HG02588 (cell line): ENCODE measurements around the gene KDM4E.
"Not testable (repeated sequence)": the region's sequence is repeated elsewhere in the genome, so short reads cannot be mapped to it uniquely, and the experiment has no call there.

Experiments
- ATAC-seq: cut with Tn5 transposase; IDR thresholded peaks from one replicate; pipeline ENCODE4 v1.9.1; 2021; ENCODE audit warnings: mild to moderate bottlenecking, moderate library complexity; ENCODE audit not compliant: unreplicated experiment

Gene KDM4E

DNA sequence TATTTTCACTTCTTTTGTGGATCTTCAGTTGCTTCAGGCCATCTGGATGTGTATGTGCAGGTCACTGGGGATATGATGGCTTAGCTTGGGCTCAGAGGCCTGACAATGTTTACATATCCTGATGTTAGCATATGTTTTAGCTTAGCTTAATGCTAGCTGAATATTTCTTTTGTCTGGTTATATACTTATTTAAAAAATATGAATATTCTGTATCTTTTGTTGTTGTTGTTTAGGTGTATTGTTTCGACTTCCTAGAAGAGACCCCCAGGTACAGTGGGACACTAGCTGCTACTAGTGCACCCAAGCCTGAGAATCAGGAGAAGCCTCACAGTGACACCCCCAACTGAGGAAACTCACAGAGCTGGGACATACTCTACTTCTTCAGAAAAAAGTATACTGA, at the start of gene KDM4E:
KDM4E (plus strand) TSS at position 301 of the 400 bp plus-strand sequence. CDS start 300 bp downstream, outside the sequence.
- no peak for ATAC-seq

GRCh38 chr11:94975599-94975998, 49.5 kb upstream of the KDM4E start:
- no peak for ATAC-seq

DNA sequence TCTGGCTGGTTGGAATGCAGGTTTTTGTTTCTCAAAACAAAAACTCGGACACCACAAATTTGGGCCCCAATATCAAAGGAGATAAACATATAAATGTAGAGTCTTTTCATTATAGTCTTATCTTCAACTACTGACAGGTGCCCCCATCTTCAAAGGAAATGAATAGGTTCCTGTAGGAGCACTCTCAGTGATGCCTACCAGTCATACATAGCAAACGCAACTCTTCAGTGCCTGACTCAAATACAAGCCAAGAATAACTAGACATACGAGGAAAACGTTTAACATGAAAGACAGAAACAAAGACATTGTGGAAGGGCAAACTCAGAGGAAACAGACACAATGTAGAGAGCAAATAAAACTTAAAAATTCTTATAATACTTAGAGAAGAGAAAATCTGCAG, 37.7 kb upstream of the KDM4E start:
- ATAC-seq = no peak

DNA sequence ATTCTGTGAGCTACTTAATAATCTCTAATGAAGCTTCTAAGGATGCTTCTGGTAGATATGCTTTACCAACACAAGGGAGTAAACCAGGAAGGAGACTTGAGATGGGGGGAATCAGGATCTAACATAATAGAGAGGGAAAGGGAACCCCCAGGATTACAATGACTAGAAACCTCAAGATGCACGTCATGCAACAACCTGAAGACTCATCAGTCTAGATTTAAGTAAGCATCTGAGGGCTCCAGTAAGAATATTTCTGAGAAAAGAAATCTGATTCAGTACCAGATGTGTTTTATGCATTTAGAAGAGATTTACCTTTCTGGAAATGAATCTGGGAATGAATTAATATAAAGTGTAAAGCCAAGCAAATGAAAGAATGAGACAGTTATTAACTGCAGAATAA, 36.3 kb upstream of the KDM4E start:
- no peak for ATAC-seq

GRCh38 chr11:94993400-94993943, 31.6 kb upstream of the KDM4E start:
- ATAC-seq = no peak

DNA sequence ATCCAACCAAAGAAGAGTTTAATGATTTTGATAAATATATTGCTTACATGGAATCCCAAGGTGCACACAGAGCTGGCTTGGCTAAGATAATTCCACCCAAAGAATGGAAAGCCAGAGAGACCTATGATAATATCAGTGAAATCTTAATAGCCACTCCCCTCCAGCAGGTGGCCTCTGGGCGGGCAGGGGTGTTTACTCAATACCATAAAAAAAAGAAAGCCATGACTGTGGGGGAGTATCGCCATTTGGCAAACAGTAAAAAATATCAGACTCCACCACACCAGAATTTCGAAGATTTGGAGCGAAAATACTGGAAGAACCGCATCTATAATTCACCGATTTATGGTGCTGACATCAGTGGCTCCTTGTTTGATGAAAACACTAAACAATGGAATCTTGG, 27.6 kb upstream of the KDM4E start:
- ATAC-seq = no peak

- no peak for ATAC-seq
Observed at GRCh38 chr11:94998285-94998684, 26.8 kb upstream of the KDM4E start.

DNA sequence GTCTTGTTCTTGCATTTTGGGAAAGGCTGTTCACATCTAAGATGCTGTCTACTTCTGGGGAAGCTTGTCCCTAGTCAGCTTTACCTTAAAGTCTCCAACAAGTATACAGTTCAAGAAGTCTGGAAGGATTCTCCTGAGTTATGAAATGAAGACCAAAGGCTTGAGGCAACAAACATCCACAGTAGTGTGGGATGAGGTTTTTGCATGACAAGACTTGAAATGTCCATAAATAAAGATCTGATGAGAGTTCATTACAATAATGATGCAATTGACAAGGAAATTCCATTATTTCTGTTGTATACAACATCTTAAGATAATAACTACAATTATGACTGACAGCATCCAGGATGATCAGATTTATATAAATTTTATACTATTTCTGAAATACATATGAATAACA, 21.3 kb upstream of the KDM4E start:
- ATAC-seq = no peak

DNA sequence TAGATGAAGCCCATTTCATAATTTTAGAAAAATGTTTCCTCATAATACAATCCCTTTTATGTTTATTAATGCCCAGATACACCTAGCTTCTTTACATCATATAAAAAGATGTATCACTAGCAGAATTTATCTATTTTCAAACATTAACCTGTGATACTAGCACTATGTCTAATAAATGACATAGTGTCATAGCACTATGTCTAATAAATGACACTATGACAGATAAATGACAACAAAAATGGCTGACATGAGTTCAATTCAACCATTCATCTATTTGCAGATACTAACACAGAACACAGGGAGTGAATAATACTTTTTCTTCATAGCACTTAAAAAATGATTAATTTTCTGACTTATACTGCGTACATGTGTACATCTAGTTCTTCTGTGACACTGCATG, 19.4 kb upstream of the KDM4E start:
- ATAC-seq = no peak

- ATAC-seq = no peak
Observed at GRCh38 chr11:95011376-95011775, 13.7 kb upstream of the KDM4E start.

- ATAC-seq = no peak
Observed at GRCh38 chr11:95014184-95014821, 10.8 kb upstream of the KDM4E start.

- ATAC-seq = no peak
Observed at GRCh38 chr11:95016139-95016538, 8.9 kb upstream of the KDM4E start.

DNA sequence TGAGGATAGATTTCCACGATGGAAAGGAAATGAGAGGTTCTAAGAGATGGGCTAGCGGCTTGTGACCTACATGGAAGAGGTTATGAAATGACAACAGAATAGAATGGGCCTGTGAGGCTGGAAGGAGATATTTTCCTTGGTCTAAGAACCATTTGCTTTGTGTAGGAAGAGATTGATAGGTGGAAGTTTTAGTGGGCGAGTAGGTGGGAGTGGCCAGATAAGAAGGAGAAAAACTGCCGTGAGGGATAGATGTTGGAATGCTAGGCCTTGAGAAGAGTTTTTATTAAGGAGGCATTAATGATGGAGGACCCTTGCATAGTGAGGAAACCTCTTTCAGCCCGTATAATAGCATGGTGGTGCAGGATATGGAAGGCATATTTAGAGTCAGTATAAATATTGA, 3.6 kb upstream of the KDM4E start:
- ATAC-seq = not testable (repeated sequence)

GRCh38 chr11:95025594-95025993, 536 bp downstream of the KDM4E start:
- not testable (repeated sequence) for ATAC-seq

DNA sequence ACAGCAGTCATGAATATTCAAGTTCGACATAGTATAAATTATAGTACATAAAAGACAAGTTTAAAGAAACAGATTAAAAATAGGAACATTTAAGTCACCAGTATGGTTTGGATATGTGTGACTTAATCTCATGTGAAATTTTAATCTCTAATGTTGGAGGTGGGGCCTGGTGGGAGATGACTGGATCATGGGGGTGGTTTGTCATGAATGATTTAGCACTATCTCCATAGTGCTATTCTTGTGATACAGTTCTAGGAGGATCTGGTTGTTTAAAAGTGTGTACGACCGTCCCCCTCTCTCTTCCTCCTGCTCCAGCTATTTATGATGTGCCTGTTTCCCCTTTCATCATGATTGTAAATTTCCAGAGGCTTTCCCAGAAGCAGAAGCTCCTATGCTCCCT, 3.3 kb downstream of the KDM4E start:
- ATAC-seq = no peak

- ATAC-seq = no peak
Observed at GRCh38 chr11:95033051-95033450, 8.0 kb downstream of the KDM4E start.

GRCh38 chr11:95035316-95035715, 10.3 kb downstream of the KDM4E start:
- ATAC-seq = no peak

- ATAC-seq = not testable (repeated sequence)
Observed at GRCh38 chr11:95037356-95038035, 12.4 kb downstream of the KDM4E start.

DNA sequence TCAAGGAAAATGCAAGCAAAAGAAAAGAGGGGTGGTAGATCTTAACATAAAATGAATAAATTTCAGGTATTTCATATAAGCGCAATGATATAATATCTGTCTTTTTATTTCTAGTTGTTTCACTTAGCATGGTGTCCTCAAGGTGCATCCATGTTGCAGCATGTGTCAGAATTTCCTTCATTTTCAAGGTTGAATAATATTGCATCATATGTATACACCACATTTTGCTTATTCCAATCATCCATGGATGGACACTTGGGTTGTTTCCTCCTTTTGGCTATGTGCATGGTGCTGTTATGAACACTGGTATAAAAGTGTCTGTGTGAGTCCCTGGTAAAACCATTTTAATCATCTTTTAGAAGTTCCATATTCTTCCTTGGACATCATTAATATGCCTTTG, 17.2 kb downstream of the KDM4E start:
- no peak for ATAC-seq

- ATAC-seq = no peak
Observed at GRCh38 chr11:95042906-95043305, 17.8 kb downstream of the KDM4E start.

GRCh38 chr11:95044010-95044409, 19.0 kb downstream of the KDM4E start:
- no peak for ATAC-seq

GRCh38 chr11:95045812-95046211, 20.8 kb downstream of the KDM4E start:
- no peak for ATAC-seq
